PC-3 (cell line): ENCODE data around the gene MRPL46. TPM values are rescaled to one million over a fixed set of nuclear protein-coding genes. Genes with fewer than 3 reads are reported as not detected.

ENCODE experiments used
- ATAC-seq: fragments of 200-7000 bp; cut with Tn5 transposase; 2 replicates; pipeline ENCODE4 v1.9.1; 2020; ENCODE audit warnings: mild to moderate bottlenecking, moderate library complexity
- BruUV-seq: library from RNA; stranded (reverse); fragments of 400-500 nt; replicated peaks from 2 replicates; lab custom pipeline; 2021; lab: Mats Ljungman, UMichigan
- CTCF ChIA-PET: fragments of 300-600 bp; sonication (Branson Sonifier 250); formaldehyde crosslinking; loops from one replicate; lab custom pipeline; 2022; ENCODE audit warnings: antibody characterized with exemption; lab: Charles Lee
- POLR2A ChIA-PET: fragments of 300-600 bp; sonication (Branson Sonifier 250); formaldehyde crosslinking; loops from one replicate; lab custom pipeline; 2022; ENCODE audit warnings: antibody characterized with exemption; ENCODE audit not compliant: unreplicated experiment; lab: Charles Lee
- DNase-seq: peaks from one replicate; pipeline ENCODE4 v3.0.0-alpha.2; 2015
- H2AFZ ChIP-seq: fragments of 300-600 bp; sonication (generic); 2 replicates; pipeline ENCODE4 v1.6.0; 2016; ENCODE audit warnings: antibody characterized with exemption, low read length
- H3F3A ChIP-seq: fragments of 300-600 bp; sonication (generic); one replicate; pipeline ENCODE4 v1.6.0; 2017; ENCODE audit warnings: antibody characterized with exemption, low read length, control low read depth, mild to moderate bottlenecking; ENCODE audit not compliant: unreplicated experiment
- H3K27ac ChIP-seq: fragments of 300-600 bp; sonication (generic); 2 replicates; pipeline ENCODE4 v1.5.1; 2016; ENCODE audit warnings: mild to moderate bottlenecking, low read length
- H3K27me3 ChIP-seq: fragments of 300-600 bp; sonication (generic); 2 replicates; pipeline ENCODE4 v1.6.1; 2016; ENCODE audit warnings: low read length, mixed read lengths
- H3K36me3 ChIP-seq: fragments of 300-600 bp; sonication (generic); 2 replicates; pipeline ENCODE4 v1.6.1; 2016; ENCODE audit warnings: low read depth, mixed run types, low read length, mixed read lengths
- H3K4me1 ChIP-seq: fragments of 300-600 bp; sonication (generic); 2 replicates; pipeline ENCODE4 v1.5.1; 2016; ENCODE audit warnings: low read length; ENCODE audit not compliant: insufficient read depth
- H3K4me2 ChIP-seq: fragments of 300-600 bp; sonication (generic); 2 replicates; pipeline ENCODE4 v1.6.0; 2016; ENCODE audit warnings: low read length
- H3K4me3 ChIP-seq: fragments of 300-600 bp; sonication (generic); 2 replicates; pipeline ENCODE4 v1.5.1; 2016; ENCODE audit warnings: mild to moderate bottlenecking, low read length, mixed read lengths
- H3K79me2 ChIP-seq: fragments of 300-600 bp; sonication (generic); 2 replicates; pipeline ENCODE4 v1.6.1; 2017; ENCODE audit warnings: low read length, mixed read lengths
- H3K9ac ChIP-seq: fragments of 300-600 bp; sonication (generic); 2 replicates; pipeline ENCODE4 v1.6.0; 2016; ENCODE audit warnings: mild to moderate bottlenecking, low read length
- H3K9me2 ChIP-seq: fragments of 300-600 bp; sonication (generic); replicated peaks from 2 replicates; pipeline ENCODE4 v1.6.1; 2016; ENCODE audit warnings: mixed run types, low read length, mixed read lengths
- H3K9me3 ChIP-seq: fragments of 300-600 bp; sonication (generic); 2 replicates; pipeline ENCODE4 v1.6.1; 2016; ENCODE audit warnings: low read length, mixed read lengths
- H4K20me1 ChIP-seq: fragments of 300-600 bp; sonication (generic); 2 replicates; pipeline ENCODE4 v1.6.1; 2016; ENCODE audit warnings: low read length, mixed read lengths
- CTCF ChIP-seq: fragments of 300-600 bp; sonication (generic); conservative IDR thresholded peaks from 2 replicates; pipeline ENCODE4 v1.5.1; 2017; ENCODE audit warnings: antibody characterized with exemption, low read depth, mild to moderate bottlenecking, low read length
- EZH2 ChIP-seq: fragments of 300-600 bp; sonication (generic); IDR thresholded peaks from one replicate; pipeline ENCODE4 v1.6.1; 2017; ENCODE audit warnings: antibody characterized with exemption, mild to moderate bottlenecking, low read length; ENCODE audit not compliant: unreplicated experiment
- EZH2phosphoT487 ChIP-seq: fragments of 300-600 bp; sonication (generic); IDR thresholded peaks from 2 replicates; pipeline ENCODE4 v1.6.1; 2018; ENCODE audit warnings: mild to moderate bottlenecking, antibody characterized with exemption, low read length, borderline replicate concordance
- intact Hi-C: fragments of 100-400 bp; cut with micrococcal nuclease; formaldehyde crosslinking; loops from 2 replicates; pipeline ENCODE4 v1.9.0; 2023
- total RNA-seq: library from RNA; depleted of rRNA; stranded (reverse); fragments of >200 nt; gene quantifications from 2 replicates; pipeline ENCODE4 v1.2.3, GENCODE V29; 2014

The MRPL46 gene
- total RNA-seq, 1 experiment from 2014 or later: 33.9 TPM

GRCh38 chr15:88428805-88429605 is 38.2 kb downstream of the MRPL46 start:
- H3K27ac ChIP-seq: no peak overlapping the region
- CTCF ChIA-PET: no interaction called here
- H3K9ac ChIP-seq: no peak overlapping the region
- H3K4me3 ChIP-seq: no peak overlapping the region
- H2AFZ ChIP-seq: no peak overlapping the region
- ATAC-seq (no peak), DNase-seq (no peak)
- peaks cover 57% of the 10 kb centered on the region for H3K27me3 ChIP-seq
- no peak for TF ChIP-seq EZH2
- H3K79me2 ChIP-seq: no peaks in the 10 kb centered on the region
- H4K20me1 ChIP-seq: no peaks in the 10 kb centered on the region
- intact Hi-C loops: no loop called here
- POLR2A ChIA-PET: no interaction called here
- no peak overlapping the region for H3K4me2 ChIP-seq
- H3K9me2 ChIP-seq: no peaks in the 10 kb centered on the region
- no TSS peak for BruUV-seq
- no peaks in the 10 kb centered on the region for H3K36me3 ChIP-seq
- no peaks in the 10 kb centered on the region for H3F3A ChIP-seq
- no peaks in the 10 kb centered on the region for H3K9me3 ChIP-seq
- no peaks in the 10 kb centered on the region for H3K4me1 ChIP-seq

- Histone ChIP-seq H3K4me1 (no peaks in the 10 kb centered on the region), H4K20me1 (no peaks in the 10 kb centered on the region), H3K4me3 (no peak overlapping the region), H3K27me3 (peaks cover 49% of the 10 kb centered on the region), H3K4me2 (no peak overlapping the region), H3F3A (no peaks in the 10 kb centered on the region), H3K9me2 (no peaks in the 10 kb centered on the region), H3K36me3 (no peaks in the 10 kb centered on the region), H3K9ac (no peak overlapping the region), H3K27ac (no peak overlapping the region), H2AFZ (no peak overlapping the region), H3K9me3 (no peaks in the 10 kb centered on the region), H3K79me2 (no peaks in the 10 kb centered on the region)
- ChIA-PET CTCF (no interaction called here), POLR2A (no interaction called here)
- DNase-seq: no peak
- no peak for ATAC-seq
- intact Hi-C loops: no loop called here
- BruUV-seq: no TSS peak
- TF ChIP-seq EZH2phosphoT487 (no peak), EZH2 (no peak), CTCF (no peak)
Measured at GRCh38 chr15:88428053-88428452, 39.1 kb downstream of the MRPL46 start.

- Histone ChIP-seq H3K4me2 (no peak overlapping the region), H3K27me3 (peaks cover 49% of the 10 kb centered on the region)
- POLR2A ChIA-PET: no interaction called here
Measured at GRCh38 chr15:88426304-88426703, 40.9 kb downstream of the MRPL46 start.

More at GRCh38 chr15:88426304-88426703, 40.9 kb downstream of the MRPL46 start:
- intact Hi-C loops: no loop called here
- H3K9ac ChIP-seq: no peak overlapping the region
- DNase-seq (no peak), ATAC-seq (no peak)
- no peaks in the 10 kb centered on the region for H3K9me3 ChIP-seq
- H3K36me3 ChIP-seq: no peaks in the 10 kb centered on the region
- CTCF ChIA-PET: no interaction called here
- H3K9me2 ChIP-seq: no peaks in the 10 kb centered on the region
- H3K79me2 ChIP-seq: no peaks in the 10 kb centered on the region
- BruUV-seq: no TSS peak
- H3K4me3 ChIP-seq: no peak overlapping the region
- H4K20me1 ChIP-seq: no peaks in the 10 kb centered on the region
- no peak overlapping the region for H2AFZ ChIP-seq
- no peaks in the 10 kb centered on the region for H3K4me1 ChIP-seq
- H3K27ac ChIP-seq: no peak overlapping the region
- H3F3A ChIP-seq: no peaks in the 10 kb centered on the region
- no peak for TF ChIP-seq EZH2phosphoT487
- TF ChIP-seq CTCF: no peak
- TF ChIP-seq EZH2: no peak
